GM18505 (cell line): ENCODE data around the gene KRR1.
"Not testable (repeated sequence)": the region's sequence is repeated elsewhere in the genome, so short reads cannot be mapped to it uniquely, and the experiment has no call there.

Experiments
- ATAC-seq: cut with Tn5 transposase; IDR thresholded peaks from one replicate; pipeline ENCODE4 v1.9.1; 2021; ENCODE audit not compliant: unreplicated experiment
- POLR2A ChIP-seq: IDR thresholded peaks from 4 replicates; pipeline ENCODE4 v1.6.1; 2011; ENCODE audit warnings: borderline replicate concordance; ENCODE audit not compliant: insufficient read depth, insufficient read length; ENCODE audit errors: extremely low read depth

The KRR1 gene

DNA sequence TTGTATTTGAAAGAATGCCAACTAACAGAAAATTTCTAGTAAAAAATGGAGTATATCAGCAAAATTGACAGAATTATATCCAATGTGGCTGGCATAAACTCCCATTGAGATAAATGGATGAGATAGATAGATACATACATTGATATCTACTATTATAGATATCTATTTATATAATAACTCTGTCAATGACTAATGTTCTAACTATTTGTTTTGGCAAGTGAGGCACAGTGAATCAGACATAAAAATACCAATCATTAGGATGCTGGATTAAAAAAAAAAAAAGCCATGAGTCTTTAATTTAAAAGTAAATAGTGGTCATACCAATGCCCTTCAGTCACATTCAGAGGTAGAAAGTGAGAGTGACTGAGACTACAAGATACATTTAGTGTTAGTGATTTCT, 64.6 kb downstream of the KRR1 start:
- no peak for ATAC-seq
- TF ChIP-seq POLR2A = no peak

DNA sequence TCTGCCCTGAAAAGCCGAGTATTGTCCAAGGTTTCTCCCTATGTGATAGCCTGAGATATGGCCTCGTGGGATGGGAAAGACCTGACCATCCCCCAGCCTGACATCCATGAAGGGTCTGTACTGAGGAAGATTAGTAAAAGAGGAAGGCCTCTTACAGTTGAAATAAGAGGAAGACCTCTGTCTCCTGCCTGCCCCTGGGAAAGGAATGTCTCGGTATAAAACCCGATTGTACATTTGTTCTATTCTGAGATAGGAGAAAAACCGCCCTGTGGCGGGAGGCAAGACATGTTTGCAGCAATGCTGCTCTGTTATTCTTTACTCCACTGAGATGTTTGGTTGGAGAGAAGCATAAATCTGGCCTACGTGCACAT, 66.3 kb downstream of the KRR1 start:
- not testable (repeated sequence) for ATAC-seq

GRCh38 chr12:75444429-75445136, 66.8 kb downstream of the KRR1 start:
- ATAC-seq = no peak
- no peak for TF ChIP-seq POLR2A

DNA sequence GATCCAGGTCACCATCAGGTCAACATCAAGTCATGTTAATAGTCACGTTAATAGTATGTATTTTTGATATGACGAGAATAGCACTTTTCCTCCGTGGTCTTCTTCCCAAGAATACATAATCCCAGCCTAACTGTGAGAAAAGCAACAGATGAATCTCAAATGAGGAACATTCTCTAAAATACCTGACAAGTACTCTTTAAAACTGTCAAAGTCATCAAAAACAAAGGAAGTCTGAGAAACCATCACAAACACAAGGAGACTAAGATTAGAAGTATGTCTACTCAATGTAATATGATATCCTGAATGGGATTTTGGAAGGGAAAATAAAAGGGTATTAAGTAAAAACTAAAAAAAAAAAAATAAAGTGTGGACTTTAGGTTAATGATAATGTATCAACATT, 67.7 kb downstream of the KRR1 start:
- ATAC-seq = no peak
- TF ChIP-seq POLR2A = no peak

DNA sequence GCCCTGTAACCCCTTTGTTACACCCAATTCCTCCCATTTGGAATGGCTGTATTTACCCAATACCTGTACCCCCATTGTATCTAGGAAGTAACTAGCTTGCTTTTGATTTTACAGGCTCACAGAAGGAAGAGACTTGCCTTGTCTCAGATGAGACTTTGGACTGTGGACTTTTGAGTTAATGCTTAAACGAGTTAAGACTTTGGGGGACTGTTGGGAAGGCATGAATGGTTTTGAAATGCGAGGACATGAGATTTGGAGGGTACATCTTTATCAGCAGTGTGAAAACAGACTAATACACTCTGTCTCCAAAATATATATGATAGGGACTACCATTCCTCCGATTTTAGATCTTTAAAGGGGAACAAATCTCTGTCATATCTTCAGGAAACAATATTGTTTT, 69.0 kb downstream of the KRR1 start:
- not testable (repeated sequence) for ATAC-seq

- not testable (repeated sequence) for ATAC-seq
Measured at GRCh38 chr12:75441687-75442449, 69.5 kb downstream of the KRR1 start.
